Esophagus (tissue), 2 donors: ENCODE measurements around the gene PDE11A. TPM values are rescaled to one million over a fixed set of nuclear protein-coding genes. Genes with fewer than 3 reads are reported as not detected.

Experiments used
- H3K27ac ChIP-seq, 2 donors: one replicate each; pipeline ENCODE4 v1.5.1; 2013; ENCODE audit warnings: low read depth in 2 of 2, mild to moderate bottlenecking in 2 of 2, inconsistent platforms in 1 of 2, low read length in 1 of 2, moderate library complexity in 1 of 2
- H3K27me3 ChIP-seq, 2 donors: one replicate each; pipeline ENCODE4 v1.6.1; 2013; ENCODE audit warnings: low read length in 2 of 2, control low read depth in 1 of 2, mild to moderate bottlenecking in 1 of 2; ENCODE audit not compliant: insufficient read depth in 2 of 2, control insufficient read depth in 1 of 2
- H3K36me3 ChIP-seq, 2 donors: one replicate each; pipeline ENCODE4 v1.6.1; 2013; ENCODE audit warnings: low read length in 1 of 2; ENCODE audit not compliant: control insufficient read depth in 2 of 2, insufficient read depth in 2 of 2
- H3K4me1 ChIP-seq, 2 donors: one replicate each; pipeline ENCODE4 v1.6.1; 2013; ENCODE audit warnings: low read length in 1 of 2; ENCODE audit not compliant: control insufficient read depth in 2 of 2, insufficient read depth in 2 of 2
- H3K4me3 ChIP-seq, 2 donors: one replicate each; pipeline ENCODE4 v1.5.1; 2013; ENCODE audit warnings: low read length in 2 of 2, mild to moderate bottlenecking in 2 of 2, low read depth in 1 of 2, moderate library complexity in 1 of 2
- H3K9me3 ChIP-seq, 2 donors: one replicate each; pipeline ENCODE4 v1.6.1; 2013; ENCODE audit warnings: mild to moderate bottlenecking in 2 of 2, low read depth in 1 of 2, low read length in 1 of 2, moderate library complexity in 1 of 2; ENCODE audit not compliant: control insufficient read depth in 2 of 2, insufficient read depth in 1 of 2
- WGBS, 2 donors: extraction: QIAGEN DNeasy Blood & Tissue Kit; methylation state at CpG; one replicate each; pipeline ENCODE4 v1.1.7; 2013; 5-methylcytosine and 5-hydroxymethylcytosine counted together
- polyA plus RNA-seq, 2 donors: library from polyadenylated mRNA; stranded (reverse); fragments of 200-250 nt; gene quantifications; one replicate each; pipeline ENCODE4 v1.2.3, GENCODE V29; 2013
- donor health status: healthy with polysubstance abuse.
- donor health status: Bipolar disorder and iron deficiency.

PDE11A gene
- not detected for polyA plus RNA-seq

DNA sequence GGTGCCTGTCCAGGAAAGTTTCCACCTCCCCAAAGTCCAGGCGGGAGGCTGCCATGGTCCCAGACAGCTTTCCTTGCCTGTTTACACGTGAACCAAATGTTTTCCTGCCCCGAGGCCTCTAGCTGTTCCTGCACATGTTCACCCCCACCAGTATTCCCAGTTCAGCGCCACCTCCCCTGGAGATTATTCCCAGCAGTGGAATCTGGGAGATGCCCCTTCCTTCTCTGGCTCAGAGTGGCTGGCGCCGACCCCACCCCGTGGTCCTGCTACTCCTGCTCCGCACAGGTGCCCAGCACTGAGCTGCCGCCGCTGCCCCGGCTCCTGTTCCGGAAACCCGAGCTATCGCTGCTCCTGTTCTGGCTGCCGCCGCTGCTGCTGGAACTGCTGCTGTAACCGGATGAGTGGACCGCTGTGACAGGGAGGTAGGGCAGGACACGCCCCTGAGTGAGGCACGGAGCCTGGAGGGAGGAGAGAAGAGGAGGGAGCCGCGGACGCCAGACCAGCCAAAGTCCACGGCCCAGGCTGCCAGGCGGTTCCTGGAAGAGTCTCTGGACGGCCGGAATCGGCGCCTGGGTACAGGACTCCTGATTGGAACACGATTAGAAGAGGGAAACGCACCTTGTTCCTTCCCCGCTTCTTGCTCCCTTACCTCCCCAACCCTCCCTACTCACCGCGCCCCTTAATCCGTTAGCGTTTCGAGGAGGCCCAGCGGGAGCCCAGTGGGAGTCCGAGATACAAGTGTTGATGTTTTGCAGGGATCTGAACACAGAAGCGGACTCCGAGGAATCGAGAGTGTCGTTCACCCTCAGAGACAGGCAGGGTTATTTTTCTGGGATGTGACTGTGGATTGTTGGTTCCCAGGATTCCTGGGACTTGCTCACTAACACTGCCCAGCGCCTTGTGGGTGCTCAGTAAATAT lies at the start of gene PDE11A:
Gene PDE11A, minus strand, starts transcription at position 395 of the 919 bp plus-strand sequence. Its CDS starts 340 bp downstream, at position 55.
- WGBS, 2 donors, result 2 to 3% methylated on average over 44 of the region's 44 CpGs
- Histone ChIP-seq H3K9me3 (no peaks in the 10 kb centered on the region), H3K27me3 (no peaks in the 10 kb centered on the region), H3K36me3 (no peaks in the 10 kb centered on the region), H3K4me1 (peaks cover 0 to 4% of the 10 kb centered on the region in 2 donors), H3K27ac (no peak within 1 kb of the TSS), H3K4me3 (peak within 1 kb of the TSS; percentile 26 to 27)

DNA sequence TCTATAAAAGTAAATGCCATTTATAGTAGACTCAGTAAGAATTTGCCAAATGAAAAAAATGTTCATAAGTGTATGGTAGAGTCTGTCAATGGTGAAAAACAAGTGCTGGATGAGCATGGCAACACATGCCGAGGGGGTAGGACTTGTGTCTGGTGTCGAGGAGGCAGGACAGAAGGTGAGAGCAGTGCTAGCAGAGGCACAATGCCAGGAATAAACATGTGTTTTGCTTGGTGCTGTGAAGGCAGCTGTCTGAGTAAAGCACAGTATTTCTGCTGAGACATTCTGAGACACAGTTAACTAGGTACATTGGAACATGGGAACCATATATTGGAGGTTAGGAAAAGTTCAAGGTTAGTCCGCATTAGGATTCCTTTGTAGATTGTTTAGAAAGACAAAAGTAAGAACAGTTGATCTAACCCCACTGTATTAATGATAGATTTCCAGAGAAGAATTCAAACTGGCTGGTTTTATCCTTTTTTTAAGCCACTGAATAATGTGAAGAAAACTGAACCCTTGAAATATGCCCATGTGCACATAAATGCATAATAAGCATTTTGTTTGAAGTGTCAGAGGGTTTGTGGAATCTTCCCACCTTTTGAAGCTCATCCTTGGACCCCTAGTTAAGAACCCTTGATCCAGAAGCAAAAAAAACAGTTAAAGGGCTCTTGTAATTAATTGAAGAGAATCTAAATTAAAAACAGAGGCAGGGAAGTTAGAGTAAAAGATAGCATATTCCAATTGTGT lies 46.8 kb upstream of the PDE11A start:
- Histone ChIP-seq H3K9me3 (no peaks in the 10 kb centered on the region), H3K36me3 (peaks cover 3% of the 10 kb centered on the region in 2 donors), H3K4me3 (no peak overlapping the region), H3K27me3 (no peaks in the 10 kb centered on the region), H3K27ac (no peak overlapping the region), H3K4me1 (no peaks in the 10 kb centered on the region)
- 93 to 96% methylated on average over 3 of the region's 3 CpGs for WGBS, 2 donors

DNA sequence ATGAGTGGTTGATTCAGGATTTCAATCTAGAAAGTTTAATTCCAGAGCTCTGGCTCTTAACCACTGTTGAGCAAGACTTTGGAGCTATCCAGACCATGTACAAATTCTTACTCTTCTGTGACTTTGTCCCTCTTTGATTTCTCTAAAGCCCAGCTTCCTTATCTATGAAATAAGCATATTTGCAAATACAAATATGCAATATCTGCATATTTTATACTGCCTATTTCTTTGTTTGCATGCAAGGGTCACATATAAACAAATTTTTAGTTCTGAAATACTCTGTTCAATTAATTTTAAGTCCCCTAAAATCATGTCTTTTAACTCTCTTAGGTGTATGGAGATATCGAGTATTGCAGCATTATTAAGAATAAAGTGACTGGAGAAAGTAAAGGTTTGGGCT lies 45.1 kb upstream of the PDE11A start:
- Histone ChIP-seq H3K27me3 (no peaks in the 10 kb centered on the region), H3K36me3 (peaks cover 0 to 2% of the 10 kb centered on the region in 2 donors), H3K9me3 (no peaks in the 10 kb centered on the region), H3K27ac (no peak overlapping the region), H3K4me1 (no peaks in the 10 kb centered on the region), H3K4me3 (no peak overlapping the region)
- WGBS, 2 donors, result 93 to 100% methylated on average over 1 of the region's 1 CpG

DNA sequence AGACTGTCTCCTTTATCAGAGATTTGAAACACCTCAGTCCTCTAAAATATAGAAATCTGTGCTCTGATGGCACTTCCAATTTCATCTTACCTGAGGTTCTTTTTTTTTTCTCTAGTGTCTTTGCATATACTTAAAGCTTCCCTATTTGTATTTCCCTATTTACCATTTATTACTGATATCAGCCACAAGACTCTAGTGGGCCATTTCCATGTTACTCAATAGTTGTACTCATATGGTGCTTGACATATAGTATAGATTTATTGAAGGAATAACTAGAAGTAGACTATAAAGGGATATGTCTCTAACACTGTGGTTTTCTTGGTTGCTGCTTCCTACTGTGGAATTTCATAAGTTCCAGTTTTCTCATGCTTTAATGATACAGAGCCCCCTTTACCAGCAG lies 42.7 kb upstream of the PDE11A start:
- Histone ChIP-seq H3K27me3 (no peaks in the 10 kb centered on the region), H3K4me3 (no peak overlapping the region), H3K9me3 (no peaks in the 10 kb centered on the region), H3K4me1 (no peaks in the 10 kb centered on the region), H3K27ac (no peak overlapping the region), H3K36me3 (peaks cover 0 to 2% of the 10 kb centered on the region in 2 donors)

DNA sequence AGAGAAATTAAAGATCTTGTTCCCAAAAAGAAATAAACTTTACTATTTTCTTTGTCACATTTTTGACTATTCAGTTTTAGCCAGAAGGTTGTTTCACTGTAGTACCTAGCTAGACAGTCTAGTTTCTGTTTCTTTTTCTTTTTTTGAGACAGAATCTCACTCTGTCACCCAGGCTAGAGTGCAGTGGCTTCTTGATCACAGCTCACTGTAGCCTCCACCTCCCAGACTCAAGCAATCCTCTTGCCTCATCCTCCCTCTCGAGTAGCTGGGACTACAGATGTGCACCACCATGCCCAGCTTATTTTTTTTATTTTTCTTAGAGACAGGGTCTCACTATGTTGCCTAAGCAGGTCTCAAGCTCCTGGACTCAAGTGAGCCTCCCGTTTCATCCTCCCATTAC lies 41.9 kb upstream of the PDE11A start:
- Histone ChIP-seq H3K27ac (no peak overlapping the region), H3K9me3 (no peaks in the 10 kb centered on the region), H3K4me3 (no peak overlapping the region), H3K36me3 (peaks cover 0 to 2% of the 10 kb centered on the region in 2 donors), H3K27me3 (no peaks in the 10 kb centered on the region), H3K4me1 (no peaks in the 10 kb centered on the region)
- WGBS, 2 donors, result 78 to 83% methylated on average over 2 of the region's 2 CpGs

DNA sequence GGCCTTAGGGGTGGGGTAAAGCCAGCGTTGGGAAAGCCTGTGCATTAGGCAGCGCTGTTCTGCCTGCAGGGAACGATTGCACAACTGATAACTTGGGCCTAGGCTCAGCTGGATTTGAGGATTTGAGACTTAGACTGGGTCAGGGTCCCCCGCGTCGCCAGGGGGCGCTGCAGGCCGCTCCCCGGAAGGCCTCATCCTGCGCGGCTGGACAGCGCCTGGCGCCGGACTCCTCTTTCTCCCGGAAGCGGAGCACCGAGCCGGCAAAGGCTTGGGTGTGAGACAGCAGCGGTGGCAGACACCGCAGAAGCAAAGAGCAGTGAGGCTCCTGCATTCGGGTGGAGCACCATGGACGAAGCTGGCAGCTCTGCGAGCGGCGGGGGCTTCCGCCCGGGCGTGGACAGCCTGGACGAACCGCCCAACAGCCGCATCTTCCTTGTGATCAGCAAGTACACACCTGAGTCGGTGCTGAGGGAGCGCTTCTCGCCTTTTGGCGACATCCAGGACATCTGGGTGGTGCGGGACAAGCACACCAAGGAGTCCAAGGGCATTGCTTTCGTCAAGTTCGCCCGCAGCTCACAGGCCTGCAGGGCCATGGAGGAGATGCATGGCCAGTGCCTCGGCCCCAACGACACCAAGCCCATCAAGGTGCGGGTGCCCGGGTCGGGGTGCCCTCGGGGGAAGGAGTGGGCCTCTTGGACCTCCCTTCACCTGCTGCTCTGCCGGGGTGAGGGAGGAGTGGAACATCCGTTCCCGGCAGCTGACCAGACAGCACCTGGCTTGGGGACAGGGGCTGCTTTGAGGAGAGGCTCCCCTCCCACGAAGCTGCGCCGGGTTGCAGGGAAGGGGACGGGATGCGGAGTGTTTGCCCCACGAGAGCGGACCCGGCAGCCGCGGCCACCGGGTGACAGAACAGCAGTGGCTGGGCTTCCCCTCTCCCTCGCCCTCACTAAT lies 39.9 kb upstream of the PDE11A start, which contains the start of gene RBM45:
Gene RBM45, plus strand, starts transcription at position 236 of the 951 bp plus-strand sequence. Its CDS starts 110 bp downstream, at position 346.
- Histone ChIP-seq H3K36me3 (no peaks in the 10 kb centered on the region), H3K9me3 (no peaks in the 10 kb centered on the region), H3K27me3 (no peaks in the 10 kb centered on the region), H3K4me1 (no peaks in the 10 kb centered on the region), H3K27ac (peak within 1 kb of the TSS; percentile 52 to 83), H3K4me3 (peak within 1 kb of the TSS; percentile 86 to 89)
- 0 to 1% methylated on average over 57 to 60 of the region's 60 CpGs for WGBS, 2 donors

DNA sequence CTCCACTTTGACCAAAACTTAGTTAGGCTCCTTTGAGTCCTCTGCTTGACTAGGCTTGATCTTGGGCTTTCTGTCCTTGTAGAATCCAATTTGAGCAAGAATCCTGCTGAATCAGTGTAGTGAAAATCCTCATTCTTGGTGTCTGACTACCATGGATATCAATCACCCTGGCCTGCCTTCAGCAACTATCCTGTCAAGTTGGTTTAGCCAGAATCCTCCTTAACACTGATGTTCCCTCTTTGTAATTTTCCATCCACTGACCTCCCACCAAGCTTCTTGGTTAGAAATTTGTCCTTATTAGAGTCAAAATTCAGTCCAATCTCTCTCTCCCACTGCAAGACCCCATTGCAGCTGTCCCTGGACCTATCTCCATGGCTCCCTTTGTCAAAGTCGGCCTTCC lies 39.2 kb upstream of the PDE11A start:
- 65 to 84% methylated on average over 1 of the region's 1 CpG for WGBS, 2 donors
- no peaks in the 10 kb centered on the region for H3K4me1 ChIP-seq
- H3K4me3 ChIP-seq, result peak overlapping the region in 1 of 2 donors; percentile 86
- no peak overlapping the region for H3K27ac ChIP-seq
- no peaks in the 10 kb centered on the region for H3K27me3 ChIP-seq
- no peaks in the 10 kb centered on the region for H3K9me3 ChIP-seq
- no peaks in the 10 kb centered on the region for H3K36me3 ChIP-seq

DNA sequence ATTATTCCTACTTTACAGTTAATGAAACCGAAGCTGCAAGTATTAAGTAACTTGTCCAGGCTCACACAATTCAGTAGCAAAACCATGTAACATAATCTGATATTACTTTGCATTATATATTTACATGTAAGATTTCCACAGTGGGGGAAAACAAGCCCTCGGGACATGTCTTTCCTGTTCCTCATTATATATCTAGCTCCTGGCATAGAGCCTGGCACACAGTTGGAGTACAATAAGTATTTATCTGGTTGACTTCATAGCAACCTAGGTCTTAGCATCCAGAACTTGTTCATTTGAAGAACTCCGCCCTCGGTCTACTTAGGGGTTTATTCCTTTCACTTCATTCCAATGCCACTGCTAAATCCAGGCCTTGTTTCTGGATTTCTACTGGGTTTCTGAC lies 38.1 kb upstream of the PDE11A start:
- 72 to 78% methylated on average over 4 of the region's 4 CpGs for WGBS, 2 donors
- Histone ChIP-seq H3K27ac (no peak overlapping the region), H3K9me3 (no peaks in the 10 kb centered on the region), H3K36me3 (no peaks in the 10 kb centered on the region), H3K4me1 (no peaks in the 10 kb centered on the region), H3K4me3 (no peak overlapping the region), H3K27me3 (no peaks in the 10 kb centered on the region)

DNA sequence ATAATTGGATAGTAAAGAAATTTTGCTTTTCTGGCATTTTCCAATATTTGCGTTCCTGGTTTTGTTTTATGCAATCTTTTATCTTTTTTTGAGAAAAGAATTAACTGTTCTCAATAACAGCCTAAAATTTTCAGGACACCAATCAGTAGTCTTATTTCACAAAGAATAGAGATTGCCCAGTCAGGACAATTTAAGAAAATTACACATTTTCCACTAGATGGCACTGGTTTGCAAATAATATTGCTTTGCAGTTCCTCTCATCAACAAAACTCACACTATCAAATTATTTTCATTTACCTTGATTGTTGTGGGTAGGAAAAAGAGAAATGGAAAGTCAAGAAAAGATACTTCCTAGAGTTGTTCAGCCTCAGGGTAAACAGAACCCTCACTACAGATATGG lies 37.2 kb upstream of the PDE11A start:
- Histone ChIP-seq H3K27ac (no peak overlapping the region), H3K4me1 (no peaks in the 10 kb centered on the region), H3K36me3 (no peaks in the 10 kb centered on the region), H3K4me3 (no peak overlapping the region), H3K9me3 (no peaks in the 10 kb centered on the region), H3K27me3 (no peaks in the 10 kb centered on the region)
- 7 to 15% methylated on average over 1 of the region's 1 CpG for WGBS, 2 donors
